AG04450 (cell line): ENCODE data around the gene METTL21A. TPM values are rescaled to one million over a fixed set of nuclear protein-coding genes. Genes with fewer than 3 reads are reported as not detected.

Experiments used
- CTCF ChIA-PET: fragments of 300-600, 350-600 bp; formaldehyde crosslinking; extraction: SDS; loops from one replicate; lab custom pipeline; 2022; ENCODE audit warnings: antibody characterized with exemption, inconsistent platforms; lab: Charles Lee
- POLR2A ChIA-PET: fragments of 350-600 bp; formaldehyde crosslinking; extraction: SDS; loops from one replicate; lab custom pipeline; 2021; ENCODE audit warnings: antibody characterized with exemption, inconsistent platforms; lab: Yijun Ruan, JAX
- DNase-seq: peaks from one replicate; pipeline ENCODE4 v3.0.0-alpha.2; 2011; ENCODE audit warnings: low read depth, low spot score
- H3K27ac ChIP-seq: one replicate; pipeline ENCODE4 v1.5.1; 2012; ENCODE audit warnings: low read depth, low read length, control low read depth
- H3K27me3 ChIP-seq: one replicate; pipeline ENCODE4 v1.6.0; 2012; ENCODE audit warnings: low read length; ENCODE audit not compliant: control insufficient read depth, insufficient read depth
- H3K4me3 ChIP-seq: 2 replicates; pipeline ENCODE4 v1.5.1; 2011; ENCODE audit warnings: mild to moderate bottlenecking, low read depth, low read length, control low read depth
- H3K9me3 ChIP-seq: 2 replicates; pipeline ENCODE4 v1.5.1; 2012; ENCODE audit warnings: low read length; ENCODE audit not compliant: control insufficient read depth, insufficient read depth
- CTCF ChIP-seq: IDR thresholded peaks from 2 replicates; pipeline ENCODE4 v1.5.1; 2011; ENCODE audit warnings: low read depth, low read length, control low read depth, inconsistent platforms
- polyA minus RNA-seq: library from RNA; depleted of rRNA, polyadenylated mRNA; stranded (reverse); fragments of >200 nt; gene quantifications from 2 replicates; pipeline ENCODE4 v1.2.3, GENCODE V29; 2011; rRNA and poly(A)+ RNA removed
- polyA plus RNA-seq: library from polyadenylated mRNA; depleted of rRNA; stranded (reverse); fragments of >200 nt; gene quantifications from 2 replicates; pipeline ENCODE4 v1.2.3, GENCODE V29; 2011; rRNA removed

The METTL21A gene
- polyA plus RNA-seq (18.1 and 20.3 TPM in 2 replicates), polyA minus RNA-seq (7.0 and 8.3 TPM in 2 replicates)

DNA sequence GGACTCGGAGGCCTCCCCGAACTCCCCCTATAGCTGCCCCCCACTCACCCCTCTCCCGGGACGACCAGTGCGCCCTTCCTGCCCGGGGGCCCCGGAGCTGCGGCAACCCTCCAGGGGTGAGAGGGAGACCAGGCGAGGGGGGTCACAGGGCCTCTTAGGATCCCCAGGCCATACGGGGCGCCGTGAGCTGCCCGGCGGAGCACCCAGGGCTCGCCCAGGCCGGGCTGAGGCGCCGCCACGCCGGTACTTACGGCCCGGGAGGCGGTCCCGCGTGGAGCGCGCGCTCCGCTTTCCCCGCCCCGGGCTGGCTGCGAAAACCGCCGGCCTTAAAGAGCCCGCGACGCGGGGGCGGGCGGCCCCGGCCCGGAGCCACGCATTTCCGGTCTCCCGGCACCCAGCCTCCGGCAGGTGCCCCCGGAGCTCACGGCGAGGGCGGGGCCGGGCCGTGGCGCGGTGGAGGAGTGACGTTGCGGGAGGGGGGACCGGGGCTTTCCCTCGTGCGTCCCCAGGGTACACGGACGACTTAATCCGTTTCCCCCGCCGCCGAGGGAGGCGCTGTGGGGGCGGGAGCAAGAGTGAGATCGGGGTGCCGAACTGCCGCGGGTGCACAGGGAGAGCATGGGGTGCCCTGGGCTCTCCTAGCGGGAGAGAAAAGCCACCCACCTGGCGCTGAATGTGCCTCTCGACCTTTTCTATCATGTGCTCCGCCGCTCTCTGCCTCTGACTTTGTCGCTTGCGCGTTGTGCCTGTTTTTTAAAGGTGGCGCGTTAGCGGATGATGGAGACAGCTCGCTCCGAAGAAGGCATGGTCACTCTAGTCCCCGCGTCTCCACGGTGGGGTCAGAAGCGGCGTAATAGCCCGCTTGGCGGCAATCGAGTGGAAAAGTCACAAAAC is at the start of gene METTL21A:
Gene METTL21A (minus strand): TSS at position 381 of the 894 bp plus-strand sequence. CDS start 1,019 bp downstream, outside the sequence.
- no peak for DNase-seq
- peak within 1 kb of the TSS; percentile 91 for H3K4me3 ChIP-seq
- H3K27ac ChIP-seq = peak within 1 kb of the TSS; percentile 96
- ChIA-PET POLR2A (interaction anchor here (0.6 to 3.1 kb wide), 9 partner anchors 8 to 459 kb away, joined by 3 to 29 read pairs (median 4); partner anchors contain the start of genes CCNYL1, CREB1 and KLF7), CTCF (interaction anchor here (0.5 to 3.2 kb wide), 19 partner anchors 11 to 633 kb away, joined by 3 to 13 read pairs (median 3); partner anchors contain the start of gene CCNYL1)
- peak; percentile 52 for TF ChIP-seq CTCF
- no peaks in the 10 kb centered on the region for H3K27me3 ChIP-seq
- H3K9me3 ChIP-seq = no peaks in the 10 kb centered on the region; the same call in 1 of the 2 replicates

DNA sequence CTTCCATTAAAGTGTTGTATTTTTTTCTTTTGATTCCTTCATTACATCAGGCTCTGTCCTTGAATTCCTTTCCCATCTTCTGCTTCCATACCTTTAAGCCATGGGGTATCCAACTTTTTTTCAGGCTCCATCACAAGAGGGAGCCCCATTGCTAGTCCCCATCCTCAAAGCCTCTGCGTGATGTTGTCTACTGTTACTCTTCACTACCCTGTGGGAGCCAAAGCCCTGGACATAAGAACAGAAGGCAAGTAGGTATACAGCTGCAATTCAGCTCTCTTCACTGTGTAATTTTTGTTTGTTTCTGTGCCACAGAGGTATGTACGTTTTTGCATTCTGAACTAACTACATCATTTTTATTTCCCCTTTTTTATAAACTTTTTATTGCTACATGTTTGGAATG is 49.6 kb upstream of the METTL21A start:
- no peak for TF ChIP-seq CTCF

DNA sequence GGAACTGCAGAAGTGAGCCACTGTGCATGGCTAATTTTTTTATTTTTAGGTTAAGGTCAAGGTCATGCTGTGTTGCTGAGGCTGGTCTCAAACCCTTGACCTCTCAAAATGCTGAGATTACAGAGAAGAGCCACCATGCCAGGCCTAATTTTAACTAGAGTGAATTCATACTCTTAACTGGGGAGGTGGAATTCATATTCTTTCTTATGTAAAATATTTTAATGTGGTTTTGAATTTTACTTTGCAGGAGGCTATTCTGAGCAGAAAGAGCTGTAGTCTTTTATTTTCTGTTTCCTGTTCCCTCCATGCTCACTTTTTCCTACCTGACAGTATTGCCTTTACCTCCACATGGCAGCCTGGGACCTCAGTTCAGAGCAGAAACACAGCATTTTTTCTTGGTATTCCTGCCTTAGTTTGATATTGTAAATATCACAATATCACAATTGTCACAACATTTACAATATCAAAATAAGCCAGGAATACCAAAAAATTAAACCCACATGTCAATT is 49.1 kb upstream of the METTL21A start:
- DNase-seq = no peak
- no peaks in the 10 kb centered on the region for H3K9me3 ChIP-seq
- no peak overlapping the region for H3K4me3 ChIP-seq
- no peaks in the 10 kb centered on the region for H3K27me3 ChIP-seq
- H3K27ac ChIP-seq = no peak overlapping the region
- CTCF ChIA-PET = interaction anchor here (0.7 kb wide), 1 partner anchor 388 kb away, joined by 3 read pairs; no protein-coding TSS in a partner anchor
- POLR2A ChIA-PET = no interaction called here
- no peak for TF ChIP-seq CTCF

More for the DNA sequence above, 49.6 kb upstream of the METTL21A start:
- no peak for DNase-seq
- ChIA-PET CTCF (interaction anchor here (0.7 kb wide), 2 partner anchors 388 to 397 kb away, joined by 3 read pairs; no protein-coding TSS in a partner anchor), POLR2A (no interaction called here)
- Histone ChIP-seq H3K27ac (no peak overlapping the region), H3K9me3 (no peaks in the 10 kb centered on the region), H3K27me3 (no peaks in the 10 kb centered on the region), H3K4me3 (no peak overlapping the region)

DNA sequence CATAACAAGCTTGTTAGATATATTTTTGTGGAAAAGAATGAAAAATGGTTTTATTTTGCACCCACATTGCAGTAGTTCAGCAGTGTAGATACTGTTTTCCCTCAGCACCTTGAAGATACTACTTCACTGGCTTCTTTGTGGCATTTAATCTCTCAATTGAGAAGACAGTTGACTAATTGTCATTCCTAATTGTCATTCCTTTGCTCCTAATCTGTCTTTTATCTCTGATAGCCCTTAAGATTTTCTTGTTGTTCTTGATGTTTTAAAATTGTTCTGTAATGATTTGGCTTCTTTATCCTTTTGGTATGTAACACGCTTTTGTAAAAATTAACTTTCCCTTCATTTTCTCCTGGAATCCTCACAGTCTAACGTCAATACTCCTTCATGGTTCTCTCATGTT is 48.2 kb upstream of the METTL21A start:
- DNase-seq = no peak
- H3K27ac ChIP-seq = no peak overlapping the region
- ChIA-PET CTCF (no interaction called here), POLR2A (no interaction called here)
- no peaks in the 10 kb centered on the region for H3K9me3 ChIP-seq
- TF ChIP-seq CTCF = no peak
- H3K27me3 ChIP-seq = no peaks in the 10 kb centered on the region
- H3K4me3 ChIP-seq = no peak overlapping the region
